HFFc6 (cell line): ENCODE measurements around the gene LPAR1. TPM values are rescaled to one million over a fixed set of nuclear protein-coding genes. Genes with fewer than 3 reads are reported as not detected.

ENCODE experiments used
- DNase-seq: peaks from one replicate; pipeline ENCODE4 v3.0.0-alpha.2; 2018
- H3K27ac Mint-ChIP-seq: 2 replicates; pipeline ENCODE4 v1.8.0; 2020; ENCODE audit warnings: mild to moderate bottlenecking, mixed read lengths
- H3K27me3 Mint-ChIP-seq: 2 replicates; pipeline ENCODE4 v1.8.0; 2021; ENCODE audit warnings: mild to moderate bottlenecking, moderate library complexity, mixed read lengths; ENCODE audit not compliant: insufficient read depth
- H3K36me3 Mint-ChIP-seq: 2 replicates; pipeline ENCODE4 v1.8.0; 2021; ENCODE audit warnings: low read depth, mixed read lengths
- H3K4me1 Mint-ChIP-seq: 2 replicates; pipeline ENCODE4 v1.8.0; 2020; ENCODE audit warnings: low read depth, mixed read lengths
- H3K4me3 Mint-ChIP-seq: 2 replicates; pipeline ENCODE4 v1.8.0; 2020; ENCODE audit warnings: mild to moderate bottlenecking, moderate library complexity, mixed read lengths
- H3K9me3 Mint-ChIP-seq: 2 replicates; pipeline ENCODE4 v1.8.0; 2020; ENCODE audit warnings: mild to moderate bottlenecking, mixed read lengths
- total RNA-seq, 6 experiments: library from RNA; stranded (reverse); fragmentation: NEBNext Ultra II Directional; extraction: Animal tissue kit (Norgen Biotek cat#: 25700); gene quantifications; 2 replicates in 1 of 6; 3 replicates in 5 of 6; pipeline ENCODE4 v1.2.3, GENCODE V29; 2021
- TF ChIP-seq, protein P1 (sequence below): fragments of 200-600 bp; sonication (generic); IDR thresholded peaks from 2 replicates; pipeline ENCODE4 v1.5.0; 2021; ENCODE audit warnings: antibody characterized with exemption, mild to moderate bottlenecking

Gene LPAR1
- total RNA-seq, 6 experiments from 2014 or later = 70.6 to 148 (median 123) TPM

- Mint-ChIP-seq H3K4me3 (peak overlapping the region; percentile 60), H3K36me3 (peaks cover 50% of the 10 kb centered on the region), H3K27ac (peak overlapping the region; percentile 72), H3K9me3 (peaks cover 5% of the 10 kb centered on the region), H3K4me1 (peaks cover 86% of the 10 kb centered on the region), H3K27me3 (no peaks in the 10 kb centered on the region; the same call in 1 of the 2 replicates)
- no peak for DNase-seq
- TF ChIP-seq, protein P1, sequence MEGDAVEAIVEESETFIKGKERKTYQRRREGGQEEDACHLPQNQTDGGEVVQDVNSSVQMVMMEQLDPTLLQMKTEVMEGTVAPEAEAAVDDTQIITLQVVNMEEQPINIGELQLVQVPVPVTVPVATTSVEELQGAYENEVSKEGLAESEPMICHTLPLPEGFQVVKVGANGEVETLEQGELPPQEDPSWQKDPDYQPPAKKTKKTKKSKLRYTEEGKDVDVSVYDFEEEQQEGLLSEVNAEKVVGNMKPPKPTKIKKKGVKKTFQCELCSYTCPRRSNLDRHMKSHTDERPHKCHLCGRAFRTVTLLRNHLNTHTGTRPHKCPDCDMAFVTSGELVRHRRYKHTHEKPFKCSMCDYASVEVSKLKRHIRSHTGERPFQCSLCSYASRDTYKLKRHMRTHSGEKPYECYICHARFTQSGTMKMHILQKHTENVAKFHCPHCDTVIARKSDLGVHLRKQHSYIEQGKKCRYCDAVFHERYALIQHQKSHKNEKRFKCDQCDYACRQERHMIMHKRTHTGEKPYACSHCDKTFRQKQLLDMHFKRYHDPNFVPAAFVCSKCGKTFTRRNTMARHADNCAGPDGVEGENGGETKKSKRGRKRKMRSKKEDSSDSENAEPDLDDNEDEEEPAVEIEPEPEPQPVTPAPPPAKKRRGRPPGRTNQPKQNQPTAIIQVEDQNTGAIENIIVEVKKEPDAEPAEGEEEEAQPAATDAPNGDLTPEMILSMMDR = no peak
These were observed 42.6 kb downstream of the LPAR1 start for GRCh38 chr9:110995420-110996340.

- peaks cover 54% of the 10 kb centered on the region for H3K36me3 Mint-ChIP-seq
- TF ChIP-seq, protein P1 = no peak
- H3K4me1 Mint-ChIP-seq = peaks cover 85% of the 10 kb centered on the region
- no peaks in the 10 kb centered on the region; the same call in 1 of the 2 replicates for H3K27me3 Mint-ChIP-seq
- peak; percentile 30 for DNase-seq
- peaks cover 5% of the 10 kb centered on the region for H3K9me3 Mint-ChIP-seq
- H3K4me3 Mint-ChIP-seq = peak overlapping the region; percentile 60
- H3K27ac Mint-ChIP-seq = peak overlapping the region; percentile 72
These were observed 43.5 kb downstream of the LPAR1 start for GRCh38 chr9:110994771-110995241.

DNA sequence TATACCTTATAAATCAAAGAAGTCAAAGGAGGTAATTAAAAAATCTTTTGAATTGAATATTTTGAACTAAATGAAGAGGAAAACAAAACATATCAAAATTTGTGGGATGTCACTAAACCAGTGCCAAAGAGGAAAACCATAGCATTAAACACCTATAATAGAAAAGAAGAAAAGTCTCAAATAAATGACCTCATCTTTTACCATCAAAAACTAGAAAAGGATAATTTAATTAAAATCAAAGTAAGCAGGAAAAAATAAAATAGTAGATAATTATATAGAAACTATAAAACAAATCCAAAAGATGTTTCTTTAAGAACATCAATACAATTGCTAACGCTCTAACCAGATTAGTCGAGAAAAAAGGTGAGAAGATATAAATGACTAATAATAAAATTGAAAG, 47.8 kb downstream of the LPAR1 start:
- TF ChIP-seq, protein P1 = no peak
- Mint-ChIP-seq H3K27ac (no peak overlapping the region), H3K4me1 (peaks cover 81% of the 10 kb centered on the region), H3K4me3 (no peak overlapping the region), H3K9me3 (no peaks in the 10 kb centered on the region; the same call in 1 of the 2 replicates), H3K36me3 (peaks cover 42% of the 10 kb centered on the region), H3K27me3 (peaks cover 1% of the 10 kb centered on the region)
- no peak for DNase-seq

DNA sequence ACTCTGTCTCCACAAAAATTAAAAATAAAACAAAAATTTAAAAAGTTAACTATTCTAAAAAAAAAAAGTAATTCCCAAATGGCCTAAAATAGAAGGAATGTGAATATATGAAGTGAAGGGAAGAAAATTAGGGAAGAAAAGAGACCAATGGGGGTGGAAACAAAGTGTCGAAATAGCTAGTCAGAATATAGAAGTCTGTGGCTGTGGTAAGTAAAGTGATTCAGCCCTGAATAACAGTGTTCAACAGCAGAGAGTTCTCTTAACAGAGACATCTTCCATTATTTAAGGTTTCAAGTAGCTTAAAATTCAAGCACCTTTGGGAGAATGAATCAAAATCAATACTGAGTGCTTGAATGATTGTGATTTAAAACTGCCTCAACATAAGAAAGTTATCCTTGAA, 51.7 kb downstream of the LPAR1 start:
- no peak for DNase-seq
- Mint-ChIP-seq H3K4me3 (no peak overlapping the region), H3K27me3 (peaks cover 1% of the 10 kb centered on the region), H3K9me3 (no peaks in the 10 kb centered on the region; the same call in 1 of the 2 replicates), H3K4me1 (peaks cover 65% of the 10 kb centered on the region), H3K36me3 (peaks cover 69% of the 10 kb centered on the region), H3K27ac (no peak overlapping the region)
- TF ChIP-seq, protein P1 = no peak

- Mint-ChIP-seq H3K4me1 (peaks cover 69% of the 10 kb centered on the region), H3K4me3 (no peak overlapping the region), H3K9me3 (no peaks in the 10 kb centered on the region; the same call in 1 of the 2 replicates), H3K27ac (peak overlapping the region; percentile 25; the same call in 1 of the 2 replicates), H3K36me3 (peaks cover 53% of the 10 kb centered on the region), H3K27me3 (peaks cover 1% of the 10 kb centered on the region; the same call in 1 of the 2 replicates)
- TF ChIP-seq, protein P1 = no peak
- DNase-seq = no peak
These were observed 53.3 kb downstream of the LPAR1 start for GRCh38 chr9:110984890-110985437.
